ENCODE data around the gene GRIK2. TPM values are rescaled to one million over a fixed set of nuclear protein-coding genes. Genes with fewer than 3 reads are reported as not detected.

Gene GRIK2
- total RNA-seq, 2 donors from 2014 or later = 0.92 to 2.0 TPM

DNA sequence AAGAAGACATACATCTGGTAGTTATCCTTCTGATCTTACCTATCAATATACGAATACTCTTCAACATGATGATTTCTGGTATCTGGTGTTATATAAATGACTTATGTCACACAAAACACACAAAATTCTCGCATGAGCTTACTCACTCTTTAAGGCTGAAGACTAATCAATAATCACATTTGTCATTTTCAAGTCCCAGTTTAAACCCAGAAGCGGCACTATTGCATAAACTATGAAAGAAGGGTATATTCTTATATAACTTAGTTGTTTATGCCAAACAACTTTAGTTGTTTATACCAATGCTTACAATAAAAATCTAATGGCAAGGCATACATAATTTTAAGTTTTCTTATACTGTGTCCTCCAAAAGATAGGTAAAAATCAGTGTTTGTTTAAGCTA is 293.1 kb downstream of the GRIK2 start:
- no peaks in the 10 kb centered on the region for H3K9me3 ChIP-seq

DNA sequence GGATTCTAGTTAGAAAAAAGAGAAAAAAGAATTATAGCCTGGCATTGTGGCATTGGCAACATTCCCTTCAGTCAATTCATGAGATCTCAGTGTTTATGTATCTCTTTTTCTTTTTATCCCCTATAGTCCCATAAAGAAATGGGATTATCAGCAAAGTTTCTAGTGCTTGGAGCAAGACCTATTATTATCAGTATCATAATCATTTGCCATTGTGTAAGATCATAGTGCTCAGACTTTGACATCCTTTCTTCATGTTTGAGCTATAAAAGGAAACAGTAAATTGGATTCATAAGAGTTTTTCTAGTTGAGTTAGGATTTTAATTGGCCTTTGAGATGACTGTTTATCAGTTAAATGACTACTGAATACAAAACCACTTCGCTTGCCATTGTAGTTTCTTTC is 295.6 kb downstream of the GRIK2 start:
- no peaks in the 10 kb centered on the region for H3K27me3 ChIP-seq (replicated peaks; ENCODE audit: insufficient read depth)
- DNase-seq (ENCODE audit: low spot score) = no peak
- ATAC-seq (ENCODE audit: insufficient number of reproducible peaks, low FRiP score, low read depth) = no peak
- H3K36me3 ChIP-seq = no peaks in the 10 kb centered on the region
- no peaks in the 10 kb centered on the region for H3K9me3 ChIP-seq
- TF ChIP-seq CTCF (IDR thresholded peaks at IDR 0.05) = no peak
- H3K27ac ChIP-seq = no peak overlapping the region
- H3K4me1 ChIP-seq (ENCODE audit: control insufficient read depth in 1 of 2, low read depth in 2 of 2) = no peaks in the 10 kb centered on the region
- no peak overlapping the region for H3K4me3 ChIP-seq

More for the DNA sequence above, 293.1 kb downstream of the GRIK2 start:
- no peak for ATAC-seq (ENCODE audit: insufficient number of reproducible peaks, low FRiP score, low read depth)
- no peaks in the 10 kb centered on the region for H3K4me1 ChIP-seq (ENCODE audit: control insufficient read depth in 1 of 2, low read depth in 2 of 2)
- no peaks in the 10 kb centered on the region for H3K36me3 ChIP-seq
- H3K4me3 ChIP-seq = no peak overlapping the region
- H3K27ac ChIP-seq = no peak overlapping the region
- no peak for TF ChIP-seq CTCF (IDR thresholded peaks at IDR 0.05)
- H3K27me3 ChIP-seq (replicated peaks; ENCODE audit: insufficient read depth) = no peaks in the 10 kb centered on the region
- no peak for DNase-seq (ENCODE audit: low spot score)

DNA sequence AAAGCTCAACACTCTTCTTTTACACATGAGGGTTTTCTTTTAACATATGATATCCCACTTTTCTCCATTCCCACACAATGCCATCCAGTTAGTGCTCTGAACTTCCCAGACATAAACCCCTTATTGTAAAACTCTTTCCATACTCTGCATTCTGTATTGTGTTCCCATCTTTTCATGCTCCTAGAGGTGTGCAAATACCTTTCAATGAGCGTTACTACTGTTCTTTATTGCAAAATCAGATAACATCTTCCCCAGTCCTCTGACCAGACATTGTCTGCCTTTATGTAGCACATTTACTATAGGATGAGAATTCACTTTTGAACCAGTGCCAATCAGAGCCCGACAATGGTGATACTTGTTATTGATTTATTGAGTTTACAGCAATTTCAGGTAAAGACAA is 296.2 kb downstream of the GRIK2 start:
- TF ChIP-seq CTCF (IDR thresholded peaks at IDR 0.05) = no peak
- no peak overlapping the region for H3K27ac ChIP-seq
- no peaks in the 10 kb centered on the region for H3K9me3 ChIP-seq
- ATAC-seq (ENCODE audit: insufficient number of reproducible peaks, low FRiP score, low read depth) (no peak), DNase-seq (ENCODE audit: low spot score) (no peak)
- no peaks in the 10 kb centered on the region for H3K4me1 ChIP-seq (ENCODE audit: control insufficient read depth in 1 of 2, low read depth in 2 of 2)
- no peaks in the 10 kb centered on the region for H3K36me3 ChIP-seq
- H3K4me3 ChIP-seq = no peak overlapping the region
- H3K27me3 ChIP-seq (replicated peaks; ENCODE audit: insufficient read depth) = no peaks in the 10 kb centered on the region

GRCh38 chr6:101700655-101701054 is 307.1 kb downstream of the GRIK2 start:
- Histone ChIP-seq H3K9me3 (no peaks in the 10 kb centered on the region), H3K27me3 (replicated peaks; ENCODE audit: insufficient read depth) (no peaks in the 10 kb centered on the region), H3K36me3 (no peaks in the 10 kb centered on the region), H3K4me1 (ENCODE audit: control insufficient read depth in 1 of 2, low read depth in 2 of 2) (no peaks in the 10 kb centered on the region), H3K4me3 (no peak overlapping the region), H3K27ac (no peak overlapping the region)
- no peak for ATAC-seq (ENCODE audit: insufficient number of reproducible peaks, low FRiP score, low read depth)
- no peak for TF ChIP-seq CTCF (IDR thresholded peaks at IDR 0.05)
- no peak for DNase-seq (ENCODE audit: low spot score)

GRCh38 chr6:101703311-101703710 is 309.8 kb downstream of the GRIK2 start:
- H3K27me3 ChIP-seq (replicated peaks; ENCODE audit: insufficient read depth) = no peaks in the 10 kb centered on the region
- no peak for TF ChIP-seq CTCF (IDR thresholded peaks at IDR 0.05)
- no peak for DNase-seq (ENCODE audit: low spot score)
- no peak overlapping the region for H3K4me3 ChIP-seq
- no peaks in the 10 kb centered on the region for H3K9me3 ChIP-seq
- no peaks in the 10 kb centered on the region for H3K4me1 ChIP-seq (ENCODE audit: control insufficient read depth in 1 of 2, low read depth in 2 of 2)
- no peak for ATAC-seq (ENCODE audit: insufficient number of reproducible peaks, low FRiP score, low read depth)
- H3K36me3 ChIP-seq = no peaks in the 10 kb centered on the region
- H3K27ac ChIP-seq = no peak overlapping the region
